HG03103 (cell line): ENCODE measurements around the gene CHRND.
"Not testable (repeated sequence)": the region's sequence is repeated elsewhere in the genome, so short reads cannot be mapped to it uniquely, and the experiment has no call there.

Source experiments
- ATAC-seq: cut with Tn5 transposase; IDR thresholded peaks from one replicate; pipeline ENCODE4 v1.9.1; 2021; ENCODE audit warnings: low read depth; ENCODE audit not compliant: unreplicated experiment

The CHRND gene

GRCh38 chr2:232524771-232525170, 1.2 kb upstream of the CHRND start:
- no peak for ATAC-seq

GRCh38 chr2:232525199-232525598, 761 bp upstream of the CHRND start:
- no peak for ATAC-seq

GRCh38 chr2:232526372-232526941, 497 bp downstream of the CHRND start:
- ATAC-seq: no peak

- no peak for ATAC-seq
These were observed 2.0 kb downstream of the CHRND start for GRCh38 chr2:232527905-232528470.

- no peak for ATAC-seq
These were observed 2.9 kb downstream of the CHRND start for GRCh38 chr2:232528746-232529460.

GRCh38 chr2:232529806-232530547, 4.0 kb downstream of the CHRND start:
- no peak for ATAC-seq

GRCh38 chr2:232530626-232531260, 4.8 kb downstream of the CHRND start:
- no peak for ATAC-seq

GRCh38 chr2:232532419-232532818, 6.5 kb downstream of the CHRND start:
- ATAC-seq: no peak

GRCh38 chr2:232532821-232533220, 6.9 kb downstream of the CHRND start:
- not testable (repeated sequence) for ATAC-seq

- ATAC-seq: no peak
These were observed 8.2 kb downstream of the CHRND start for GRCh38 chr2:232533944-232534710.

GRCh38 chr2:232534940-232535651, 9.1 kb downstream of the CHRND start:
- ATAC-seq: no peak

GRCh38 chr2:232535761-232536530, 10.0 kb downstream of the CHRND start:
- ATAC-seq: no peak

GRCh38 chr2:232537079-232537478, 11.1 kb downstream of the CHRND start:
- ATAC-seq: no peak

- no peak for ATAC-seq
These were observed 11.5 kb downstream of the CHRND start for GRCh38 chr2:232537499-232537898.

- ATAC-seq: no peak
These were observed 12.7 kb downstream of the CHRND start for GRCh38 chr2:232538671-232539070.

- ATAC-seq: no peak
These were observed 13.6 kb downstream of the CHRND start, which contains the start of gene CHRNG for GRCh38 chr2:232539298-232540231. TSS of gene CHRNG (plus strand) at chr2:232539692. CDS start at chr2:232539748, 56 bp downstream.

GRCh38 chr2:232540441-232541041, 14.6 kb downstream of the CHRND start:
- no peak for ATAC-seq
